ENCODE data around the gene PURA.
A peak's percentile ranks its signal among the peaks of the same experiment; 100 is the strongest.

The PURA gene

DNA sequence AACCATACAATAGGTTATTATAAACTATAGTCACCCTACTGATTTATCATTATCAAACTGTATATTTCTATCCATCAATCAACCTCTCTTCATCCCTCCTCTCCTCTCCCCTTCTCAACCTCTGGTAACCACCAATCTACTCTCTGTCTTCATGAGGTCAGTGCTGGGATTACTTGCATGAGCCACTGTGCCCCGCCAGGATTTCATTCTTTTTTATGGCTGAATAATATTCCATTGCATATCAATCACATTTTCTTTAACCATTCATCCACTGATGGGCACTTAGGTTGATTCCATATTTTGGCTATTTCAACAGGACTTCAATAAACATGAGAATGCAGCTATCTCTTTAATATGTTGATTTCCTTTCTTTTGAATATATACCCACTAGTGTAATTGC is 10.8 kb upstream of the PURA start:
- no peak for DNase-seq (ENCODE audit: insufficient read length, low spot score)
- TF ChIP-seq, protein P1, sequence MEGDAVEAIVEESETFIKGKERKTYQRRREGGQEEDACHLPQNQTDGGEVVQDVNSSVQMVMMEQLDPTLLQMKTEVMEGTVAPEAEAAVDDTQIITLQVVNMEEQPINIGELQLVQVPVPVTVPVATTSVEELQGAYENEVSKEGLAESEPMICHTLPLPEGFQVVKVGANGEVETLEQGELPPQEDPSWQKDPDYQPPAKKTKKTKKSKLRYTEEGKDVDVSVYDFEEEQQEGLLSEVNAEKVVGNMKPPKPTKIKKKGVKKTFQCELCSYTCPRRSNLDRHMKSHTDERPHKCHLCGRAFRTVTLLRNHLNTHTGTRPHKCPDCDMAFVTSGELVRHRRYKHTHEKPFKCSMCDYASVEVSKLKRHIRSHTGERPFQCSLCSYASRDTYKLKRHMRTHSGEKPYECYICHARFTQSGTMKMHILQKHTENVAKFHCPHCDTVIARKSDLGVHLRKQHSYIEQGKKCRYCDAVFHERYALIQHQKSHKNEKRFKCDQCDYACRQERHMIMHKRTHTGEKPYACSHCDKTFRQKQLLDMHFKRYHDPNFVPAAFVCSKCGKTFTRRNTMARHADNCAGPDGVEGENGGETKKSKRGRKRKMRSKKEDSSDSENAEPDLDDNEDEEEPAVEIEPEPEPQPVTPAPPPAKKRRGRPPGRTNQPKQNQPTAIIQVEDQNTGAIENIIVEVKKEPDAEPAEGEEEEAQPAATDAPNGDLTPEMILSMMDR (IDR thresholded peaks at IDR 0.05; ENCODE audit: insufficient read depth, missing control alignments): no peak
- FAIRE-seq: no peak

DNA sequence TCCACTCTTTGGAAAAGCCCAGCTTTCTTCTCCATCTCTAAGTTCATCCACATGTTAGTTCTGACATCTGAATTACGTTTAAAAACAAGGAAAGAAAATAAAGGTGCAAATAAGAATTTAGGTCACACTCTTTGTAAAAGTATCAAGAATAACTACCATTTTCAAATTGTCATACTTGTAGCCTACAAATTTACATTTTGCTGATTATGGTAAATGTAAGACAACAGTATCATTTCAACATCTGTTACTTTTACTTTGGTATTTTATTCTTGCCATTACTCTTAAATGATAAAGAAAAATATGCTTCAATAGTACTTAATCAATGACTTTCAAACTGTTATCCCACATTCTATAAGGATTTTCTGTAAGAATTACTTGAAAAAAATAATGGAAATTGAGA is 9.8 kb upstream of the PURA start:
- FAIRE-seq: no peak
- no peak for DNase-seq (ENCODE audit: insufficient read length, low spot score)
- TF ChIP-seq, protein P1 (IDR thresholded peaks at IDR 0.05; ENCODE audit: insufficient read depth, missing control alignments): no peak

DNA sequence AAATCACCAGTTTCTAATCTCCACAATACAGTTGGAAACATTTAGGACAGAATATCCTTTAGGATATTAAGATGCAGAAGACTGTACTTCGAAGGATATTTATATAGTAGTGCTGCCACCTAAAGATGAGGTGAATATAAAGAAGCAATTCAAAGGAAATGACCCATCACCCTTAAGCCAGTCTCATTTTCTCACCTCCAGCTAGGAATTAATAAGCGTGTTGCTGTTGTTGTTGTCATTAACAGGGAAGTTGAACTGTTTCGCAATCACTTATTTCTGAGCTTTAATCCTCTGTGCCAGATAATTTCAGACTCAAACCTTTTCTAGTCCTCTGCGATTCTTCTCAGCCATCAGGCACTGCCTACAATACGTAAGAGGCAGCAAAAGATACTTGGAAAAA is 7.8 kb upstream of the PURA start:
- DNase-seq (ENCODE audit: insufficient read length, low spot score) (no peak), FAIRE-seq (no peak)
- TF ChIP-seq, protein P1 (IDR thresholded peaks at IDR 0.05; ENCODE audit: insufficient read depth, missing control alignments): no peak

DNA sequence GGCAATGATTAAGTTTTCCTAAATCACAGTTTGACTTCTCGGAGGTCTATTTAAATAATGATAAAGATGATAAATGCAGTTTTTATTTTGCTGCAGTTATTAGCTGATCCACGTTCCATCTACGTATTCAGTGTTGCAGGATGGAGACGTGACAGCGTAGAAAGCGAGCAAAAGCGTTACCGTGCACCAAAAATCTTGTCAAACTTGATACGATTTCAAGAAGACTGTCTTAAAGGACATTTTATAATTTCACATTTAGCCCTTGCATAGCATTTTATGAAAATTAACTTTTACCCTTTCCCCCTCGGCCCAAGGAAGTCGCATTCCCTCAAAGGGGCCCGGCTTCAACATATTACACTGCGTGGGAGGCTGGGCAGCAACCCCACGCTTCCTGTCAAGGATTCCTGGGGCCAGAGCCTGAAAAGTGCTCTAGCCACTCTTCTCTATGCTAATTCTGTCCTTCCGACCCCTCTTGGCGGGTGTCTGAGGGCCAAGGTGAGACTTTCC is 7.1 kb upstream of the PURA start:
- DNase-seq (ENCODE audit: insufficient read length, low spot score) (no peak), FAIRE-seq (no peak)
- TF ChIP-seq, protein P1 (IDR thresholded peaks at IDR 0.05; ENCODE audit: insufficient read depth, missing control alignments): no peak

DNA sequence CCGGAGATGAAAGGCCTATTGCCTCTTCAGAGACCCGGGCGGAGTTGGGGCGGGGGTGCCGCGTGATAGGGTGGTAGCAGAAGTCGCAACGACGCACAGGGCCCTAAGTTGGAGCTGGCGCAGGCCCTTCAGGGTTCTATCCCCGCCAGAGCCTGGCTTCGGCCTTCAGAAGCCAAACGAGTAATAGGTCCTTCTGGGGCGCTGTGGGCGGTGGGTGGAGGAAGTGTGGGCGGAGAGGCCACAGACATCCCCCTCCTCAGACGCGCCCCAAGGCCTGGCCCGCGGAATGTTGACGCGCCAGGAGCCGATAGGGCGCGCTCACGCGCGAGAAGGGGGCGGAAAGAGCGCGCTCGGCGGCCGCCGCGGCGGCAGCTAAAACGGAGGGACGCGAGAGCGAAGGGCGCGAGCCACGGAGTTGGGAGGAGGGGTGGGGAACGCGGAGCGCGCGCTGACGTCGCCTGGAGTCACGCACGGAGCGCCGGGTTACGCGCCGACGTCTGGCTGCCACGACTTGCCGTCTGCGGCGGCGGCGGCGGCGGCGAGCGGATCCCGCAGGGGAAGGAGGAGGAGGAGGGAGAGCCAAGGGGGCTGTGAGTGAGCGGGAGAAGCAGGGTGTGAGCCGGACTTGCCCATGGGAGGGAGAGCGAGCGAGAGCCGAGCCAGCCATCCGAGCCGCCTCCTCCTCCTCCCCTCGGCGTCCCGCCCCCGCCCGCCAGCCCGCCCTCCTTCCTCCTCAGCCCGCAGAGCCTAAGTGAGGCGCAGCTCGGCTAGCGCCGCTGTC is 6.4 kb upstream of the PURA start:
- TF ChIP-seq, protein P1 (IDR thresholded peaks at IDR 0.05; ENCODE audit: insufficient read depth, missing control alignments): peak; percentile 12
- FAIRE-seq (no peak), DNase-seq (ENCODE audit: insufficient read length, low spot score) (peak; percentile 58)

DNA sequence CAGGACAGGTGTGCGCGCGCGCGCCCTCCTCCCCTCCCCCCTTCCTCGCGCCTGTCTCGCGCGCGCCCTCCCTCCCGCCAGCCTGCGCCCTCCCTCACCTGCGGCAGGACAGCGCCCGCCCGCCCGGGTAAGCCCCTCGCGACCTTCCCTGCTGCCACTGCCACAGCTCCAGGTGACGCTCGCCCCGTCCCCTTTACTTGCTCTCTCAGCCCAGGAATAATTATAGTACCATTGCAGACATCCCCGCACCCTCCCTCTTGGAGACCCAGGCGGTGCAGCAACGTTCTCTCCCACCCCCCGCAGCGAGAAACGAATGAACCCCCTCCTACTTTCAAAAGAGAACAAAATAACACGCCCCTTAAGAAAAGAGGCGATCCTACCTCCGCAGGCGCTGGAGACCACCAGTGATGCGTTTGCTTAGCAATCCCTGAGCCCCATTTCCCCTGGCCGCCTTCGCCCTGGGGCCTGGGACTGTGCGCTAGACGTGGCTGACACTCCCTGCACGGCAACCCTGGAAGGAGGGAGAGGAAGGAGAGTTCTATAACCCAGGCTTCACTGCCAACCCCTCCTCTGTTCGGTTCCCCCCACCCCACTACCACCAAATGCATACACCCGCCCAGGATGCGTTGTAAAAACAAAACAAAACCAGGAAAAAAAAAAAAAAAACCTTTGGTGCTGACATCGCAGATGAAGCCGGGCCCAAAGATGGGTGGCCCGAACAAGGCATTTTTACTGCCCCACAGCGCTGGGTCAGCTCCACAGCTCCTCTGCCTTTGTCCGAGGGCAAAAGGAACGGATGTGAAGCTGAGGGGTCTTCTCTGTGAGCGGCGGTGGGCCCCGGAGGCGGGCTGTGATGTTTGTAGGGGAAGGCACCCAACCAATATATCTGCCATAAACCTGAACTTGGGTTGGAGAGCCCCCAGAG is 5.6 kb upstream of the PURA start:
- DNase-seq (ENCODE audit: insufficient read length, low spot score) (no peak), FAIRE-seq (no peak)
- TF ChIP-seq, protein P1 (IDR thresholded peaks at IDR 0.05; ENCODE audit: insufficient read depth, missing control alignments): no peak

Measured in D721Med (cell line).